SK-N-MC (cell line): Measurements from ENCODE around the gene IFNLR1.

Experiments used
- DNase-seq: peaks from one replicate; pipeline ENCODE4 v3.0.0-alpha.2; 2011; ENCODE audit warnings: low read depth, low spot score
- H3K27ac ChIP-seq: fragments of 200-600 bp; sonication (generic); 2 replicates; pipeline ENCODE4 v1.5.1; 2016; ENCODE audit warnings: mixed run types
- H3K36me3 ChIP-seq: fragments of 200-600 bp; sonication (generic); 2 replicates; pipeline ENCODE4 v1.6.1; 2017; ENCODE audit warnings: antibody characterized with exemption, low read length, mixed read lengths; ENCODE audit not compliant: insufficient read depth
- H3K4me3 ChIP-seq: fragments of 200-600 bp; sonication (generic); 2 replicates; pipeline ENCODE4 v1.5.1; 2016
- H3K9ac ChIP-seq: fragments of 200-600 bp; sonication (generic); 2 replicates; pipeline ENCODE4 v1.8.0; 2017; ENCODE audit warnings: mixed run types, mixed read lengths; ENCODE audit not compliant: insufficient read length
- H3K9me3 ChIP-seq: fragments of 200-600 bp; sonication (generic); 2 replicates; pipeline ENCODE4 v1.6.1; 2017; ENCODE audit warnings: low read depth, mild to moderate bottlenecking, antibody characterized with exemption, low read length, moderate library complexity, mixed read lengths
- EZH2 ChIP-seq: fragments of 200-600 bp; sonication (generic); IDR thresholded peaks from one replicate; pipeline ENCODE4 v1.6.1; 2017; ENCODE audit warnings: antibody characterized with exemption
- FOXP2 ChIP-seq: optimal IDR thresholded peaks from 2 replicates; pipeline ENCODE3; 2011; ENCODE audit warnings: mild to moderate bottlenecking, moderate library complexity; ENCODE audit not compliant: insufficient read depth; ENCODE audit errors: extremely low read length, control extremely low read depth
- POLR2AphosphoS5 ChIP-seq: IDR thresholded peaks from 2 replicates; pipeline ENCODE4 v1.6.1; 2012; ENCODE audit warnings: mild to moderate bottlenecking, low read depth, low read length, borderline replicate concordance

IFNLR1 gene

DNA sequence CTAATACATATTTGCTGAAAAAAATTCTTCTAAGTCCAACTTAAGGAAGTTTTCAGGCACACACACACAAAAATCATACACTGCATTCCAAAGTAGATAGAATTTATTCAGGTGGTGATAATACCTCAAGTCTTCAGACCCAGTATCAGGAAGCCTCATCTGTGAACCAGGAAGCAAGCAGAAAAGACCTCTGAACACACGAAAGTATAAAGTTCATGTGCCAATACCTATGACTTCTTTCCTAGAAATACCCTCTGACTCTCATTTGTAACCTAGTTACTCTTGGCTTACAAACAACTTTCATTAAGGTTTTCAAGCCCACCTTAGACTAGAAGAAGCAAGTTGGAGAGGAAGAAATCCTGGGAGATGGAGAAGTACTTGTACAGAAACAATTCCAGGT is 35.7 kb upstream of the IFNLR1 start:
- TF ChIP-seq EZH2 (no peak), FOXP2 (no peak), POLR2AphosphoS5 (no peak)
- Histone ChIP-seq H3K9me3 (no peaks in the 10 kb centered on the region), H3K27ac (no peak overlapping the region), H3K9ac (no peak overlapping the region), H3K36me3 (no peaks in the 10 kb centered on the region), H3K4me3 (no peak overlapping the region)
- no peak for DNase-seq

DNA sequence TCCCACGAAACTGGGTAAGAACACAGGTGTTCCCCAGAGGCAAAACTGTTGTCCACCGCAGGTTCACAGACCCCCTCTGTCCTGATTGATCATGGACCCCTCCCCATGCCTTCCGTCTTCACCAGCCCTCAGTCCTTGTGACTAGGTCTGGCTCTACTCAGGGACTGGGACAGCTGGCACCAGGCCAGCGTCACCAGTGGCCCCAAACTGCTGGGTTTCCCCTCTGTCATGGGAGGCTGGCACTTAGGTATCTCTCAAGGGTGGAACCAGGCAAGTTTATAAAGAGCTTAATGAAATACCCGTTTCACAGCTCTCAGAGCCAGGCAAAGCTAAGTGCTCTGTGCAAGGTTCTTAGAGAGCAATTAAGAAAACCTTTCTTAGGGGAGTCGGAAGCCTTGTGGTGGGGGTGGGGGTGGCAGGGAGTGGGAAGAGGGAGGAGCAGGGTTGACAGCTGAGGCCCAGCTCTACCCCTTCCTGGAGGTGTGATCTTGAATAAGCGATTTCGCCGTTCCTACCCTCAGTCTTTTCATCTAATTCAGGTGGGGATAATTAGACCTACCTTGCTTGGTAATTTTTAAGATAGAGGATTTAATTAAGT is 35.0 kb upstream of the IFNLR1 start:
- no peak for DNase-seq
- no peaks in the 10 kb centered on the region for H3K9me3 ChIP-seq
- H3K27ac ChIP-seq: no peak overlapping the region
- no peak for TF ChIP-seq EZH2
- no peak for TF ChIP-seq FOXP2
- TF ChIP-seq POLR2AphosphoS5: no peak
- no peak overlapping the region for H3K9ac ChIP-seq
- H3K36me3 ChIP-seq: no peaks in the 10 kb centered on the region
- H3K4me3 ChIP-seq: no peak overlapping the region

DNA sequence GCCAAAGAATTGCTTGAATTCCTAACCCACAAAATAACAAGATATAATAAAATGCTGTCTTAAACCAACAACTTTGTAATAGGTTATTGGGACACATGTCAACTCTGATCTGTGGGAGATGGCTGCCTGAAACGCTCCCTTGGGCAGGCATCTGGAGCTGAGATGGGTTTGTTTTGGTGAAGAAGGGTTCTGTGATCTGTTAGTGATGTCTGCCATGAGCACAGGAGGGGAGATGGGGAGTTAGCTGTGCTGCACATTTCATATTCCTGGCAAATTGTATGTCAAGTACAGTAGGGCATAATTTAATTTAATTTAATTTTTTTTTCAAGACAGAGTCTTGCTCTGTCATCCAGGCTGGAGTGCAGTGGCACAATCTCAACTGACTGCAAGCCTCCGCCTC is 34.2 kb upstream of the IFNLR1 start:
- no peak for TF ChIP-seq POLR2AphosphoS5
- TF ChIP-seq EZH2: no peak
- TF ChIP-seq FOXP2: no peak

DNA sequence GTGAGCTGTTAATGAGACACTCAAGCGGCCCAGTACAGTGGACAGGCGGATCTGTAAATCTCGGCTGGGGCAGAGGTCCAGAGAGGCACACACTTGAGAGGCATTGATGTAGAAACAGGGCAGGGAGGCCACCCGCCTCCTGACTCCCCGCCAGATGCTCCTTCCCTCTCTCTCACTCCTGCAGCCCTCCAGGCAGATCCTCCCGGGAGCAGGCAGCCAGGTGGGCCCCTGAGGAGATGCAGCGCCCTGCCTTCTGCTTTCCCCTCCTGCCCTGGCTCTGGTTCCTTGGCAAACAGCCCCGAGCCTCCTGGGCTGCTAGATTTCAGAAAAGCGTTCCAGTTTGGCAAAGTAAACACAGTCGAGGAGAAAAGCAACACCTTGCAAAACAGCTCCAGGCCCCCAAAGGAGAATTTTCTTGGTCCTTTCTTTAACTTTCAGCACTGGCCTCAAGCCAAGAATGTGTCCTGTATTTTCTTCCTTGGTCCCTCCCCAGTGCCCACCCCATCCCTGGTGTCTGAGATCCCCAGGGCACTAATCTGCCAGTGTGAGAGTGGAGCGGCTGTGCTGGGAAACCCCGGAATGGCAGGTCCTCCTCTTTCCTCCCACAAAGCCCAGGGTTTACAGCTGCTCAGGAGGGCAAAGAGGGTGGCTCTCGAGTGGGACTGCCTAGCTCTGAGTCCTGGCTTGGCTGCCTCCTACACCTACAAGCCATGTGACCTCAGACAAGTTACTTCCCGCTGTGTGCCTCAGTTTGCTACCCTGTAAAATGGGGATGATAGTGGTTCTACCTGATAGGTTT is 29.4 kb upstream of the IFNLR1 start:
- Histone ChIP-seq H3K4me3 (no peak overlapping the region; the same call in 1 of the 2 replicates), H3K27ac (no peak overlapping the region), H3K36me3 (no peaks in the 10 kb centered on the region), H3K9me3 (no peaks in the 10 kb centered on the region), H3K9ac (no peak overlapping the region)
- DNase-seq: no peak
- TF ChIP-seq EZH2 (no peak), POLR2AphosphoS5 (no peak), FOXP2 (no peak)

More for the DNA sequence above, 34.2 kb upstream of the IFNLR1 start:
- Histone ChIP-seq H3K4me3 (no peak overlapping the region), H3K36me3 (no peaks in the 10 kb centered on the region), H3K9me3 (no peaks in the 10 kb centered on the region), H3K9ac (no peak overlapping the region), H3K27ac (no peak overlapping the region)
- no peak for DNase-seq

DNA sequence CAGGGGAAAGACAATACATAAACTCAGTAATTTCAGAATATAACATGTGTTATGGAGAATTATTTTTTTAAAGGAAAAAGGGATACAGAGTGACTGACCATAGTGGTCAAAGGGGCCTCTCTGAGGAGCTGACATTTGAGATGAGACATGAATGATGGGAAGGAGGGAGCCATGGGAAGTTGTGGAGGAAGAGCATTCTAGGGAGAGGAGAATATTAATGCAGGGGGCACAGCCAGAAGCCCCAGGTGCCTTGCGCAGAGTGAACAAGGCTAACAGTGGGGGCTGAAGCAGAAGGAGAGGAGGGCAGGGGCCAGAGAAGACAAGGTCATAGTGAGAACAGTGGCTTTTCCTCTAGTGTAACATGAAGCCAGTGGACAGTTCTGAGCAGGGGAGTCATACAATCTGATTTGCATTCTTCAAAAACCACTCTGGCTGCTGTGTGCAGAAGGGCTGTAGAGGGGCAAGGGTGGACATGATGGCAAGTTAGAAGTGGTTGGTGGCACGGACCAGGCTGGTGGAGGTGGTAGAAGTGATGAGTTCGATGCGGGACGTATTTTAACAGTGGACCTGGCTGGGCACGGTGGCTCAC is 28.2 kb upstream of the IFNLR1 start:
- Histone ChIP-seq H3K9ac (no peak overlapping the region), H3K9me3 (no peaks in the 10 kb centered on the region), H3K27ac (no peak overlapping the region), H3K36me3 (no peaks in the 10 kb centered on the region), H3K4me3 (no peak overlapping the region)
- no peak for DNase-seq
- TF ChIP-seq FOXP2 (no peak), EZH2 (no peak), POLR2AphosphoS5 (no peak)

DNA sequence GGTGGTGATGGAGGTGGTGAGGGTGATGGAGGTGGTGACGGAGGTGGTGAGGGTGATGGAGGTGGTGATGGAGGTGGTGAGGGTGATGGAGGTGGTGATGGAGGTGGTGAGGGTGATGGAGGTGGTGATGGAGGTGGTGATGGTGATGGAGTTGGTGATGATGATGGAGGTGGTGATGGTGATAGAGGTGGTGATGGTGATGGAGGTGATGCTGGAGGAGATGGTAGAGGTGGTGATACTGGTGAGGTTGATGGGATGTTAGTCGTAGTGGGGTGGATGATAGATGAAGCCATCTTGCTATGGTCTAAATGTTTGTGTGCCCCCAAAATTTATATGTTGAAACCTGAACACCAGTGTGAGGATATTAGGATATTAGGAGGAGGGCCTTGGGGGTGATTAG is 25.3 kb upstream of the IFNLR1 start:
- Histone ChIP-seq H3K4me3 (no peak overlapping the region), H3K27ac (no peak overlapping the region), H3K36me3 (no peaks in the 10 kb centered on the region), H3K9ac (no peak overlapping the region), H3K9me3 (no peaks in the 10 kb centered on the region)
- DNase-seq: no peak
- TF ChIP-seq FOXP2 (no peak), EZH2 (no peak), POLR2AphosphoS5 (no peak)

DNA sequence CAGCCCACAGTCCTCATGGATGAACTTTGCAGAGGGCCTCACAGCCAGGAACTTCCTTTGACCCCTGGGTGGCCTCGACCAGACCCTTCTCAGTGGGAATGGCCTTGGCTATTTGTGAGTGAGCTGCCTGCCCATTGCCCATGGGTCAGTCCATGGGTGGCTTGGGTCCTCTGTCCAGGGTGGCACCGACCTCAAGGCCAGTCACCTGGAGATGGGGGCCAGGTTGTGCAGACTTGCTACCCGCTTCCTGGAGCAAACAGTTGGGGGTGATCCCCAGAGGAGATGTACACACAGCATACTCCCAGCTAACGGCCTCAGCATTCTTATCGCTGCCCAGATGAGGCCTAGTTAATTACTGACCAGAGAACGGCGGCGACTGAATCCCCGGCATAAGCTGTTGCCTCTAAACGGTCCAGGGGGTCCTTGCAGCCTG is 23.1 kb upstream of the IFNLR1 start:
- no peak overlapping the region for H3K4me3 ChIP-seq
- H3K27ac ChIP-seq: no peak overlapping the region
- TF ChIP-seq POLR2AphosphoS5: no peak
- TF ChIP-seq FOXP2: no peak
- no peak for TF ChIP-seq EZH2
- DNase-seq: no peak
- H3K36me3 ChIP-seq: no peaks in the 10 kb centered on the region
- H3K9me3 ChIP-seq: no peaks in the 10 kb centered on the region
- H3K9ac ChIP-seq: no peak overlapping the region

DNA sequence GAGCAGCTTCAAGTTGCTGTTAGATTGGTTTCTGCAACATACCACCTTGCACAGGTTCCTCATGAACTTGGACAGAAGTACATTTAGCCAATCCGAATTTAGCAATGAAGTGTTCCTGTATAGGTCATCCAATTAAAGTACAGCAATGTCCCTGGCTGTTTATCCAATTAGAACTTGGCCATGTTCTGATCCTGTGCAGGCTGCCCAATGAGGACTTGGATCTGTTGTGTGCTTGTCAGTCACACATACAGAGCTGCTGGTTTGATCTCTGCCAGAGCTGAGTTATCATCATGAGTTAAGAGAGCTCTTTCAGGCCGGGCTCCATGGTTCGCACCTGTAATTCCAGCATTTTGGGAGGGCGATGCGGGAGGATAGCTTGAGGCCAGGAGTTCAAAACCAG is 22.0 kb upstream of the IFNLR1 start:
- no peak for DNase-seq
- Histone ChIP-seq H3K9ac (no peak overlapping the region), H3K36me3 (no peaks in the 10 kb centered on the region), H3K9me3 (no peaks in the 10 kb centered on the region), H3K27ac (no peak overlapping the region), H3K4me3 (no peak overlapping the region)
- TF ChIP-seq POLR2AphosphoS5 (no peak), FOXP2 (no peak), EZH2 (no peak)
